B cell (primary cell): ENCODE data around the gene NEK6.

ENCODE experiments used
- EZH2 ChIP-seq: IDR thresholded peaks from 2 replicates; pipeline ENCODE4 v1.6.1; 2012; ENCODE audit warnings: borderline replicate concordance, low read depth, mild to moderate bottlenecking, moderate library complexity, low read length; ENCODE audit not compliant: insufficient read depth, poor library complexity, severe bottlenecking
- TF ChIP-seq, protein P1 (sequence below): fragments of 200-600 bp; IDR thresholded peaks from one replicate; pipeline ENCODE4 v1.8.0; 2022; ENCODE audit warnings: antibody characterized with exemption, mild to moderate bottlenecking

- TF ChIP-seq, protein P1, sequence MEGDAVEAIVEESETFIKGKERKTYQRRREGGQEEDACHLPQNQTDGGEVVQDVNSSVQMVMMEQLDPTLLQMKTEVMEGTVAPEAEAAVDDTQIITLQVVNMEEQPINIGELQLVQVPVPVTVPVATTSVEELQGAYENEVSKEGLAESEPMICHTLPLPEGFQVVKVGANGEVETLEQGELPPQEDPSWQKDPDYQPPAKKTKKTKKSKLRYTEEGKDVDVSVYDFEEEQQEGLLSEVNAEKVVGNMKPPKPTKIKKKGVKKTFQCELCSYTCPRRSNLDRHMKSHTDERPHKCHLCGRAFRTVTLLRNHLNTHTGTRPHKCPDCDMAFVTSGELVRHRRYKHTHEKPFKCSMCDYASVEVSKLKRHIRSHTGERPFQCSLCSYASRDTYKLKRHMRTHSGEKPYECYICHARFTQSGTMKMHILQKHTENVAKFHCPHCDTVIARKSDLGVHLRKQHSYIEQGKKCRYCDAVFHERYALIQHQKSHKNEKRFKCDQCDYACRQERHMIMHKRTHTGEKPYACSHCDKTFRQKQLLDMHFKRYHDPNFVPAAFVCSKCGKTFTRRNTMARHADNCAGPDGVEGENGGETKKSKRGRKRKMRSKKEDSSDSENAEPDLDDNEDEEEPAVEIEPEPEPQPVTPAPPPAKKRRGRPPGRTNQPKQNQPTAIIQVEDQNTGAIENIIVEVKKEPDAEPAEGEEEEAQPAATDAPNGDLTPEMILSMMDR, result no peak
- no peak for TF ChIP-seq EZH2
Measured at GRCh38 chr9:124261736-124262648, 4.2 kb downstream of the NEK6 start.
